ENCODE measurements around the gene EXOG.

EXOG gene

GRCh38 chr3:38507120-38507519 lies 11.0 kb downstream of the EXOG start:
- no peak for DNase-seq (ENCODE audit: low read depth in 1 of 2, low spot score in 1 of 2)

DNA sequence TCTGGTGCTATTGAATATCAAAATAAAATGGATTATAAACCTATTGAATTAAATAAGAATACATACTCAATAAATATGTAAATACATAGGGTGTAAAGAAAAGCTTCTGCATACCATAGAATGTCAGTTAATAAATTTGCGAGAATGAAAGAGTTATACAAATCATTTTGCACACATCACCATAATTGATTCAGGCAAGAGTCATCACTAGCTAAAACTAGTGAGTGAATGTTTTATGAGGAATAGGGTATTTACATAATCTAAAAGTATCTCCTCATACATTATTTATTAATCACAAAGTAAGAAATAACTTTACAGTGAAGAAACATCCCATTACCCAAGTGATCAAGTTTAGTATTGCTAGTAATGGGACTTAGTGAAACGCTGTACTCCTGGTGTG lies 13.6 kb downstream of the EXOG start:
- DNase-seq (ENCODE audit: low read depth in 1 of 2, low spot score in 1 of 2): no peak

- DNase-seq (ENCODE audit: low read depth in 1 of 2, low spot score in 1 of 2): no peak
These were observed 14.5 kb downstream of the EXOG start for GRCh38 chr3:38510631-38511030.

DNA sequence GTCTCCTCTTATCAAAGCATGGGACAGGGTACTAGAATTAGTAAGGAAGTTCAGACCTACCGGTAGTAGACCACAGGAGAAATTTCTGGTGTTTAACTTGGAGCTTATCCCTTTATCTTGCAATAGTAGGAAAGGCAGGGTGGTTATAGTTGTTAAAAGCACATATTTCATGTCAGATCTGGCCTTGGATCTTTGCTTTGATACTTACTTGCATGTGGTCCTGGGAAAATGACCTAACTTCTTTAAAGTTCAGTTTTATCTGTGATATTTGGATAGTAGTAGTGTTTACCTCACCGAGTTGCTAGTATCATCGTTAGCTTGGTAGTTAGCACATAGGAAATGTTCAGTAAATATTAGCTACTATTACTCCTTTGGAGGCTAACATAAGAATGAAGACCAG lies 15.4 kb downstream of the EXOG start:
- no peak for DNase-seq (ENCODE audit: low read depth in 1 of 2, low spot score in 1 of 2)

GRCh38 chr3:38515367-38515766 lies 19.2 kb downstream of the EXOG start:
- DNase-seq (ENCODE audit: low read depth in 1 of 2, low spot score in 1 of 2): no peak

DNA sequence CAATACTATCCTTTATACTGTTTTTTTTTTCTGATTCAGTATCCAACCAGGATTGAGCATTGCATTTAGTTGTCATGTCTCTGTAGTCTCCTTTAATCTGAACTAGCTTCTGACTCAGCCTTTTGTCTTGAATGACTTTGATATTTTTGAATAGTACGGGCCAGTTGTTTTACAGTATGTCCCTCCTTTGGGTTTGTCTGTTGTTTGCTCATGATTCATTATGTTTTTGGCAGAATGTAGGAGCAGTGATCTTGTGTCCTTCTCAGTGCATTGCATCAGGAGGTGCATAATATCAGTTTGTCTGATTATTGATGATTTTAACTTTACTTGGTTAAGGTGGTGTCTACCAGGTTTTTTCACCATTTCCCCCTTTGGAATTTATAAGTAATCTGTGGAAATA lies 20.5 kb downstream of the EXOG start:
- no peak for DNase-seq (ENCODE audit: low read depth in 1 of 2, low spot score in 1 of 2)

DNA sequence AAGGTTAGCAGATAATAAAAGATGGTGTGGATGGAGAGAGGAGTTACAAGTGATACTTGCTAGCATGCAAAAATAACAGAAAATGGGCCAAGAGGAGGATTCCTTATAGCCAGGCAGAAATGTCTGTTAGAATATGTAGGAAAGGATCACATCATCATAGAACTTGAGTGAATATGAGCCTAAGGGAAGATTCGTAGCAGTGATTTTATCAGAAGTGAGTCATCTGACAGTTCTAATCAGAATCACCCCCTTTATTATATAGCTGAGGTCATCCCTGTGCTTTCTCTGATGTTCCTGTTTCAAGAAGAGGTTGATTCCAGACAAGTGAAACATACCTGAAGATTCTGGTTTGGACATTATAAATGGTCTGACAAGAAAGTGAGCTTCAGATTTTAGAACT lies 22.9 kb downstream of the EXOG start:
- DNase-seq (ENCODE audit: low read depth in 1 of 2, low spot score in 1 of 2): no peak

DNA sequence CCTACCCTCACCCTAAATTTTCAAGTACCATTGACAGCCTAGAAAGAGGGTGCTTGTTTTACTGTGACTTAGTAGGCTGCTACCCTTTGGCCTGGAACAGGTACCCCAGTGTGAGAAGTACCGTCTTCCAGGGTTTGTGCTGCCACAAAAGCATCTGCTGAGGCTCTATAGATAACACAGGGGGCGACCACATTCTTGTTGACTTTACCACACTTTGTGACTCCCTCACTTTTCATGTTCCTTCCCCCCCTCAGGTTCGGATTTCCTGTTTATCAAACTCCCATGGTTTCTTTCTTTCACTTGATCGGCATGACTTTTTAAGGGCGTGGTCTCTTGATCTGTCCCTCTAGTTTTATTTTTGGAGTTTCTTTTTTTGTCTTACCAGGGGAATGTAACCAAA lies 23.5 kb downstream of the EXOG start:
- no peak for DNase-seq (ENCODE audit: low read depth in 1 of 2, low spot score in 1 of 2)

DNA sequence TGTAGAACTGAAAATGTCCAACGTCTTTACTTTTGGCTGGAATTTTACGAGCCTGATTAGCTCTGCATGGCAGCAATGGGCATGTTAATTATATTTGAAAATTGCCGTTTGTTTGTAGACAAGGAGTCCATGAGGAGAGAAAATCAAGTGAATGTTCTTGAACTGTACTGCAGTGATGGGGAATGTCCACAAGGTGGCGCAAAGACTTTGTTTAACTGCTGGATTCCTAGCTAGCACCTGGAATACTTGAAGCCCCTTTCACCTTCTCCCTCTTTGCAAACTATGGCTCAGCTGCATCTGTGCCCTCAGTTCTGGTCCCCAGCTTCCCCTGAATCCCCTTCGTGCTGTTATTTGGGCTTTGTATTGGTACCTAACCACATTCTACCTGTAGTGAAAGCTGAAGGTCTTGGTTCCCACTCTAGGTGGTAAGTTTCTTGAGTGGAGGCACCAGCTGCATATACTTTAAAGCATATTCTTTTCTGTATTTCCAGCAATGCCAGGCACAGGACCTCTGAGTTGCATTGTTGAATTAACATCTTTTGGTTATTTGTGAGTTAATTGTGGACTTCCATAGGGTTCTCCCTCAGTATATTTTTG lies 25.3 kb downstream of the EXOG start:
- DNase-seq (ENCODE audit: low read depth in 1 of 2, low spot score in 1 of 2): peak; percentile 22 to 27

DNA sequence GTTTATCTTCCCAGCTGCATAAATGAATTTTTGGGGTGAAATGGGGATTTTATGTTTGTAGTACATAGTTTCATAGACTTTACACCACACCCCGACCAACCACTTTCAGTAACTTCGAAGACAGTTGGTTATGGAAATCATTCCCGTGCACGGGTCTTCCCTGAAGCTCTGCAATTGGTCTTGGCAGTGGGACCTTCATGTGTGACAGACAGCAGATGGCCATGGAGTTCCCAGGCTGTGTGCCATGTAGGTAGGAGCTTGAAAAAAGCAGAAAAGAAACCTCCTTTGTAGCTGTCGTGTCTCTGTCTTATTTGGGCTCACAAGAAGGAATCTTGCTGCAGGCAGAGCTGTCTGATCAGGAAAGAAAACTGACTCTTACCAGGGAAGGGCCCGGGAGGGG lies 25.9 kb downstream of the EXOG start:
- no peak for DNase-seq (ENCODE audit: low read depth in 1 of 2, low spot score in 1 of 2)

DNA sequence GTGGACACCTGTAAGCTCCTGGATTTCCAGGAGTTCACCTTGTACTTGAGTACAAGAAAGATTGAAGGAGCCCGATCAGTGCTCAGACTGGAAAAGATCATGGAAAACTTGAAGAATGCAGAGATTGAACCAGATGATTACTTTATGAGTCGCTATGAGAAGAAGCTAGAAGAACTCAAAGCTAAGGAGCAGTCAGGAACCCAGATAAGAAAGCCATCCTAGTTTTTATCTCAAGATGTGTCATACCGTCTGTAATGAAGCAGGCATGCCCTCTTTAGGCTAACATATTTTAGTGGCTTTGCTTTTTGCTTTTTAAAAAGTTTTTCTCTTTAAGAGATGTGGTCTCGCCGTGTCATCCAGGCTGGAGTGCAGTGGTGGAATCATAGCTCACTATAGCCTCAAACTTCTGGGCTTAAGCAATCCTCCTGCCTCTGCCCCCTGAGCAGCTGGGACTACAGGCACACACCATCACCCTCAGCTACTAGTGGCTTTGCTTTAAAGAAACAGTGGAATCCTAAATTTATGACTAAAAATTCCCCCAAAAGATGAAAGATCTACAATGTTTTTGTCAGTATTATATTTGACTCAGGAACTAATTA lies 28.1 kb downstream of the EXOG start:
- no peak for DNase-seq (ENCODE audit: low read depth in 1 of 2, low spot score in 1 of 2)

DNA sequence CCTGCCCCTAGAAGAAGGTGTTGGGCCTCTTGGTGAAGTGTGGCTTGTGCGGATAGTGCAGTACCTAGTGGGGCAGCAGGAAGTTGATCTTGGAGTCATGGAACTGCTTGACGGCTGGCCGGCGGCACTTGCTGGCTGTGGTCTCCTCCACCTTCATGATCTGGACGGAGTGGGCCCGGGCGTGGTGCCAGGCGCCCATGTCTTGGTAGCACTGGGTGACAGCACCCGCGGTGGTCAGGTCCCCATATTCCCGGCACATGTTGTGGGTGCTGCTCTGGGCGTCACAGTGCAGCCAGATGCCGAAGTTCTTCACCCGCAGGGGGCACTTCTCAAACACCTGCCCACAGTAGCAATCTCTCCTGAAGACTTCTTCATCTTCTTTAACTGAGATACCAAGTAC lies 30.7 kb downstream of the EXOG start:
- no peak for DNase-seq (ENCODE audit: low read depth in 1 of 2, low spot score in 1 of 2)

GRCh38 chr3:38528457-38528856 lies 32.3 kb downstream of the EXOG start:
- no peak for DNase-seq (ENCODE audit: low read depth in 1 of 2, low spot score in 1 of 2)

DNA sequence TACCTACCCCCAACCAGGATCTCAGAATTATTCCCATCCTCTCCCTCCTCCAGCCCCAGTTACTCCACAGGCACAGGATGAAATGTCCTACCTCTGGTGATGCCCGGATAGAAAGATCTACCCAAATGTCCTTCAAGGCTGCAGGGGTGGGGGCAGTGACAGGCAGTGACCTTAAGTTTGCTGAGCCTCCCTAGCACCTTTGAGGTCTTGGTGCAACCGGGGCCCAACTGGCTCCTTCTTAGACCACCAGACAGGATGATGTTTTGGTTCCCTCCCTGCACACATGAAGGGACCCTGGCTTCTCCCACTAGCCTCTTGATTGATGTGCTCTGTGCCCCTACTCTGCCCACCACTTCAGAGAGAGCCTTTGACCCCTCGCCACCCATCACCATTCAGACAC lies 36.4 kb downstream of the EXOG start:
- no peak for DNase-seq (ENCODE audit: low read depth in 1 of 2, low spot score in 1 of 2)

DNA sequence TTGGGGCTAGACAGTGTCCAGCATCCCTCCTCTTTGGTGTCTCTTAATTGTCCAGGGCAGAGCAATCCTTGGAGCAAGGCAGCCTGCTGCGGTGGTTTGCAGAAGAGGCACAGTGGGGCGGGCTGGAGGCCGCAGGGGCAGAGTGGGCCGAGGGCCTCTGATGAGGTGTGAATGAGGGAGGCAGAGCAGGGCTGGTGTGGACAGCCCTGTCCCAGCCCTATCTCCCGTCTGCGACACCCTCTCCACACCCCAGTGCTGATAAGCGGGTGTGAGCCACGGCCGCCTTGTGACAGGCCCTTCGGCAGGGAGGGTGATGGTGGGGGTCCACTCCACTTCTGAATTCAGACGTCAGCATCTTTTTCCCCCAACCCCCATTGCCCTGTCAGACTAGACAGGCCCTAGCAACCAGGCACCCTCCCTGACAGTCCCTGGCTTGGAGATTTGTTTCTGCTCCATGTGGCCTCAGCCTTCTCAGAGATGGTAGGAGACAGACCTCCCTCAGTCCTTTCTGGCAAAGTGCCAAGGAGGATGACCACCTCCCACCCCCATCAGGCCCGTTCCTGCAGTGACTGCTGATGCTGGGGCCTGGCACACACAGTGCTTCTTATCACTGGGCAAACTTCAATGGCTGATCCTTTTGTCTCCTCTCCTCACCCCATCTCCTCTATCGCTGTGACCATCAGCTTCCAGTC lies 37.3 kb downstream of the EXOG start:
- no peak for DNase-seq (ENCODE audit: low read depth in 1 of 2, low spot score in 1 of 2)

GRCh38 chr3:38534180-38534579 lies 38.0 kb downstream of the EXOG start:
- no peak for DNase-seq (ENCODE audit: low read depth in 1 of 2, low spot score in 1 of 2)

DNA sequence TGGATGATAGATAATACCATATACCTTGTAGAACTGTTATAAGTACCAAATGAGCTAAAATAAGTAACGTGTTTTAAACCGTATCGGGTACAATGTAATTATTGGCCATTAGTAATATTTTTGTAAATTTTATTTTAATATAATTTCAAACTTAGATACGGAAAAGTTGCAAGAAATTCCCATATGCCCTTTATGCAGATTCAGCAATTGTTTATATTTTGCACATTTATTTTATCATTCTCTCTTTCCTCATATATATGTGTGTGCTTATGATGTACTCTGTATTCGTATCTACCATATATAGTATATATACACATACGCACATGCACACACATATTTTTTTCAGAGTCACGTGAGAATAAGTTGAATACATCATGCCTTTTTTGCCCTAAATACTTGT lies 38.5 kb downstream of the EXOG start:
- no peak for DNase-seq (ENCODE audit: low read depth in 1 of 2, low spot score in 1 of 2)

GRCh38 chr3:38536671-38537070 lies 40.5 kb downstream of the EXOG start:
- no peak for DNase-seq (ENCODE audit: low read depth in 1 of 2, low spot score in 1 of 2)

DNA sequence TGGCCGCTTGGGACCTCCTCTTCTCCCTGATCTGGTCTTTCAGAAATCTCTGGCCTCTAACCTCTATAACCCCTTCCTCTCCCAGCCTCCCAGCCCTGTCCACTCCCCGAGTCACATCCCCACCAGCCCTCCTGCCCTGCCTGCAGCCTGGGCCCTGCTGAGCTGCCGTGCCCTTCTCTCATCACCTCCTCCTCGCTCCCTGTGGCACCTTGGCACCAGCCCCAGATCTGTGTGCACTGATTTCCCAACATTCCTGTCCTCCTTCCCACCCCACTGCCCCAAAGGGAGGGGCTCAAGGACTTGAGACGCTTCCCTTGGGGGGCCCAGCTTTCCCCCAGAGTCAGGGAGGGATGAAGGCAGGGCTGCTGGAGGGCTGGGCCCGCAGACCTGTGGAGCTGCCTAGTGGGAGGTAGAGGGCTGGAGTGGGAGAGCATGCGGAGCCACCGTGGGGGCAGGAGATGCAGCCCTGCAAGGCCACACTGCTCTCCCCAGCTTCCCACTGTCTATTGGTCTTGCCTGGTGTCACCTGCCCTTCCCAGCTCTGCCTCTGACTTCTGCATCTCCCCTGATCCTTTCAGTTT lies 42.7 kb downstream of the EXOG start:
- DNase-seq (ENCODE audit: low read depth in 1 of 2, low spot score in 1 of 2): no peak

DNA sequence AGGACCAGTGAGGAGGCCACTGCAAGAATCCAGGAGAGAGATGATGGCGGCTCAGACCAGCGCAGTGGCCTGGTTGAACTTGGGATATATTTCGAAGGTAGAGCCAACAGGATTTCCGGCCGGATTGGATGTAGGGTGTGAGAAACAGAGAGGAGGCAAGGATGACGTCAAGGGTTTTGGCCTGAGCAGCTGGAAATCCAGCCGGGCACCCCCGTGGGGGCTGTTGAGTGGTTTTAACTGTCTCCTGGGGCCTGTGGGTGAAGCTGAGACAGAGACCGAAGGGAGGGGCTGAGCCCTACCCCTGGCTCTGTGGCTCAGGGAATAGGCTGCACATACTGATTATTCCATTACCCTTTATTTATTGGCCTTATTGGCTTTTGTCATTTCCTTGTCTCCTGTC lies 45.7 kb downstream of the EXOG start:
- DNase-seq (ENCODE audit: low read depth in 1 of 2, low spot score in 1 of 2): no peak

DNA sequence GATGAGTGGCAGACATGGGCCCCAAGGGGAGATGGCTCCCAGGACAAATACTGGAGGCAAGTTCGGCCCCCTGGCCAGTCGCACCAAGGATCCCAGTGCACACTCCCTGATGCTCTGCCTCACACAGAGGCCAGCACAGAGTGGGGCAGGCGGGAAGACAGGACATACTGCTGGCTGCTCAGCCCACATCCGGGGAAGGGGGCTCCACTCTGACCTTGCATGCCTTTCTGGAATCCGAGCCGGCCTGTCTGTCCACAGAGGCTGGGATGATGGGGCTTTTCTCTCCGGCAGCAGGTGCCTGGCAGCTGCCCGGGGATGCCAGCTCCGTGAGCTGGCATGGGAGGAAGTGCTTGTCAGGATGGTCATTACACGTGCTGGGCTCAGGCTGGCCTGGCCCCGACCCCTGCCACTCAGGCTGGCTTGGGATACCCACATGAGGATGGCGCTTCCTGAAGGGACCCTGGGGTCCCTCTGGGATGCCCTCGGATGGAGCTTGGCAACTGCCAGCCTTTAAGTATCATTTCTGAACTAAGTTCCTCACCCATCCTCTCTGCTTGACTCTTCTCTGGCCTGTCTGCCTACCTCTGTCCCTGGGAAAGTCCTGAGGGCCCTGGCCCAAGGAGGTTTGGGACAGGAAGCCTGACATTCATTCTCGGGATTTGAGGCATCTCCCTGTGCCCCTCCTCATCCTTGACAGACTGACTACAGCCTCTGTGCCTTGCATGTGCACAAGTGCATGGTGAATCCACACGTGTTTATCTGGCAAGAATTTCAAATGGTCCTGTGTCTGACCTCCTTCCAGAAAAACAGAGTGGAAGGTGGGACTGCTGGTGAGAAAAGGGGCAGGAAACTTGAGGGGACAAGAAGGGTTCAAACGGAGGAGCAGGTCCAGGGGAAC lies 46.5 kb downstream of the EXOG start:
- no peak for DNase-seq (ENCODE audit: low read depth in 1 of 2, low spot score in 1 of 2)

- no peak for DNase-seq (ENCODE audit: low read depth in 1 of 2, low spot score in 1 of 2)
These were observed 47.4 kb downstream of the EXOG start for GRCh38 chr3:38543586-38543985.

Data from activated T-helper 1 cell treated with anti-CD3 and anti-CD28 coated beads, Interleukin-2, amount 50 U/mL, for 16 hours (primary cell).